ENCODE data around the gene RPL22. TPM values are rescaled to one million over a fixed set of nuclear protein-coding genes. Genes with fewer than 3 reads are reported as not detected.
A peak's percentile ranks its signal among the peaks of the same experiment; 100 is the strongest.

Gene RPL22
- total and polyA plus RNA-seq, 2 of the 13 experiments (the other 11 are each of a cell fraction or from before 2014, with no cell fraction given): 214 to 545 TPM

DNA sequence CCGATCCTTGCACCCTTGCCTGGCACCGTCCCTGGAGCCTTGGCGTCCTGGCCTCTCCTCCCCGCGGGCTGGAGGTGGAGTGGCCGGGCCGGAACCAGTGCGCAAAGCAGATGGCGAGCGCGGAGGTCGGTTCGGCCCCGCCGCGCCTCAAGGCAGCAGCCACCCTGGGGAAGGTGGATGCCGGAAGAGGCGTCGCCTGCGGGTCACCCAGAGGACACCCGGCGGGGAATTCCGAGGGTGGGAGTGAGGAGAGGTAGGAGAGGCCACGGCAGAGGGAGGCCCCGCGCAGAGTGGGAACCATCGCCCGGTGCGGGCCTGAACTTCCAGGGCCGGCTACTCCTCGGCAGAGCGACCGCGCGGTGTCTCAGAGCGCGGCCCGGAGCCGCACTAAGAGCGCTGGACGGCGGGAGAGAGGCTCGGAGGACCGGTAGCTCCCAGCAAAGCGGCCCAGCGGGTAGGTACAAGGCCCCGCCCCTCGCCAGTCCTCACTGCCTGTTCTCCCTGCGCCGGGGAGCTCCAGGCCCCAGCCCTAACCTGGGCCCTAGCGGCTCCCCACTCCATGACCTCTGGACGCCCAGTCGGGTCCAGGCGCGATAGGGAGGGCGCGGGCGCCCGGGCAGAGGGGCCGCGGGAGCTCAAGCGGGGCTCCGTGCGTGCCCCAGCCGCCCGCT lies 6.6 kb upstream of the RPL22 start, which contains the start of gene RNF207 (continued):
- peak; percentile 82; the same call in 1 of the 2 replicates for TF ChIP-seq ZNF766 (CRISPR knock-in tag; IDR thresholded peaks at IDR 0.05; ENCODE audit: borderline replicate concordance)
- TF ChIP-seq FOXC1 (CRISPR knock-in tag; IDR thresholded peaks at IDR 0.05; ENCODE audit: borderline replicate concordance): peak; percentile 91
- no peak for TF ChIP-seq KMT2B (CRISPR knock-in tag; IDR thresholded peaks at IDR 0.05)
- no peak; the same call in 1 of the 2 replicates for TF ChIP-seq KDM6A (CRISPR knock-in tag; IDR thresholded peaks at IDR 0.05; ENCODE audit: low read depth)
- TF ChIP-seq ZFP37 (CRISPR knock-in tag; IDR thresholded peaks at IDR 0.05; ENCODE audit: borderline replicate concordance): no peak; the same call in 1 of the 2 replicates
- TF ChIP-seq, protein P1, sequence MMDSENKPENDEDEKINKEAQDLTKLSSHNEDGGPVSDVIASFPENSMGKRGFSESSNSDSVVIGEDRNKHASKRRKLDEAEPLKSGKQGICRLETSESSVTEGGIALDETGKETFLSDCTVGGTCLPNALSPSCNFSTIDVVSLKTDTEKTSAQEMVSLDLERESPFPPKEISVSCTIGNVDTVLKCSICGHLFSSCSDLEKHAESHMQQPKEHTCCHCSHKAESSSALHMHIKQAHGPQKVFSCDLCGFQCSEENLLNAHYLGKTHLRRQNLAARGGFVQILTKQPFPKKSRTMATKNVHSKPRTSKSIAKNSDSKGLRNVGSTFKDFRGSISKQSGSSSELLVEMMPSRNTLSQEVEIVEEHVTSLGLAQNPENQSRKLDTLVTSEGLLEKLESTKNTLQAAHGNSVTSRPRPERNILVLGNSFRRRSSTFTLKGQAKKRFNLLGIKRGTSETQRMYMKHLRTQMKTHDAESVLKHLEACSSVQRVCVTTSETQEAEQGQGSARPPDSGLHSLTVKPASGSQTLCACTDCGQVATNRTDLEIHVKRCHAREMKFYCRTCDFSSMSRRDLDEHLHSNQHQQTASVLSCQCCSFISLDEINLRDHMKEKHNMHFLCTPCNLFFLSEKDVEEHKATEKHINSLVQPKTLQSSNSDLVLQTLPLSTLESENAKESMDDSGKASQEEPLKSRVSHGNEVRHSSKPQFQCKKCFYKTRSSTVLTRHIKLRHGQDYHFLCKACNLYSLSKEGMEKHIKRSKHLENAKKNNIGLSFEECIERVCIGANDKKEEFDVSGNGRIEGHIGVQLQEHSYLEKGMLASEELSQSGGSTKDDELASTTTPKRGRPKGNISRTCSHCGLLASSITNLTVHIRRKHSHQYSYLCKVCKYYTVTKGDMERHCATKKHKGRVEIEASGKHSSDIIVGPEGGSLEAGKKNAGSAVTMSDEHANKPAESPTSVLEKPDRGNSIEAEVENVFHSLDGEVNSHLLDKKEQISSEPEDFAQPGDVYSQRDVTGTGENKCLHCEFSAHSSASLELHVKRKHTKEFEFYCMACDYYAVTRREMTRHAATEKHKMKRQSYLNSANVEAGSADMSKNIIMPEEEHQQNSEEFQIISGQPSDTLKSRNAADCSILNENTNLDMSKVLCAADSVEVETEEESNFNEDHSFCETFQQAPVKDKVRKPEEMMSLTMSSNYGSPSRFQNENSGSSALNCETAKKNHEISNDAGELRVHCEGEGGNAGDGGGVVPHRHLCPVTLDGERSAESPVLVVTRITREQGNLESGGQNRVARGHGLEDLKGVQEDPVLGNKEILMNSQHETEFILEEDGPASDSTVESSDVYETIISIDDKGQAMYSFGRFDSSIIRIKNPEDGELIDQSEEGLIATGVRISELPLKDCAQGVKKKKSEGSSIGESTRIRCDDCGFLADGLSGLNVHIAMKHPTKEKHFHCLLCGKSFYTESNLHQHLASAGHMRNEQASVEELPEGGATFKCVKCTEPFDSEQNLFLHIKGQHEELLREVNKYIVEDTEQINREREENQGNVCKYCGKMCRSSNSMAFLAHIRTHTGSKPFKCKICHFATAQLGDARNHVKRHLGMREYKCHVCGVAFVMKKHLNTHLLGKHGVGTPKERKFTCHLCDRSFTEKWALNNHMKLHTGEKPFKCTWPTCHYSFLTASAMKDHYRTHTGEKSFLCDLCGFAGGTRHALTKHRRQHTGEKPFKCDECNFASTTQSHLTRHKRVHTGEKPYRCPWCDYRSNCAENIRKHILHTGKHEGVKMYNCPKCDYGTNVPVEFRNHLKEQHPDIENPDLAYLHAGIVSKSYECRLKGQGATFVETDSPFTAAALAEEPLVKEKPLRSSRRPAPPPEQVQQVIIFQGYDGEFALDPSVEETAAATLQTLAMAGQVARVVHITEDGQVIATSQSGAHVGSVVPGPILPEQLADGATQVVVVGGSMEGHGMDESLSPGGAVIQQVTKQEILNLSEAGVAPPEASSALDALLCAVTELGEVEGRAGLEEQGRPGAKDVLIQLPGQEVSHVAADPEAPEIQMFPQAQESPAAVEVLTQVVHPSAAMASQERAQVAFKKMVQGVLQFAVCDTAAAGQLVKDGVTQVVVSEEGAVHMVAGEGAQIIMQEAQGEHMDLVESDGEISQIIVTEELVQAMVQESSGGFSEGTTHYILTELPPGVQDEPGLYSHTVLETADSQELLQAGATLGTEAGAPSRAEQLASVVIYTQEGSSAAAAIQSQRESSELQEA (CRISPR knock-in tag; IDR thresholded peaks at IDR 0.05; ENCODE audit: not compliant biosample characterization): no peak
- no peak for TF ChIP-seq KLF9 (CRISPR knock-in tag; IDR thresholded peaks at IDR 0.05; ENCODE audit: low read depth)
- TF ChIP-seq KMT2A (CRISPR knock-in tag; IDR thresholded peaks at IDR 0.05): peak; percentile 52
- TF ChIP-seq NFATC3 (CRISPR knock-in tag; IDR thresholded peaks at IDR 0.05): no peak
- TF ChIP-seq, protein P2, sequence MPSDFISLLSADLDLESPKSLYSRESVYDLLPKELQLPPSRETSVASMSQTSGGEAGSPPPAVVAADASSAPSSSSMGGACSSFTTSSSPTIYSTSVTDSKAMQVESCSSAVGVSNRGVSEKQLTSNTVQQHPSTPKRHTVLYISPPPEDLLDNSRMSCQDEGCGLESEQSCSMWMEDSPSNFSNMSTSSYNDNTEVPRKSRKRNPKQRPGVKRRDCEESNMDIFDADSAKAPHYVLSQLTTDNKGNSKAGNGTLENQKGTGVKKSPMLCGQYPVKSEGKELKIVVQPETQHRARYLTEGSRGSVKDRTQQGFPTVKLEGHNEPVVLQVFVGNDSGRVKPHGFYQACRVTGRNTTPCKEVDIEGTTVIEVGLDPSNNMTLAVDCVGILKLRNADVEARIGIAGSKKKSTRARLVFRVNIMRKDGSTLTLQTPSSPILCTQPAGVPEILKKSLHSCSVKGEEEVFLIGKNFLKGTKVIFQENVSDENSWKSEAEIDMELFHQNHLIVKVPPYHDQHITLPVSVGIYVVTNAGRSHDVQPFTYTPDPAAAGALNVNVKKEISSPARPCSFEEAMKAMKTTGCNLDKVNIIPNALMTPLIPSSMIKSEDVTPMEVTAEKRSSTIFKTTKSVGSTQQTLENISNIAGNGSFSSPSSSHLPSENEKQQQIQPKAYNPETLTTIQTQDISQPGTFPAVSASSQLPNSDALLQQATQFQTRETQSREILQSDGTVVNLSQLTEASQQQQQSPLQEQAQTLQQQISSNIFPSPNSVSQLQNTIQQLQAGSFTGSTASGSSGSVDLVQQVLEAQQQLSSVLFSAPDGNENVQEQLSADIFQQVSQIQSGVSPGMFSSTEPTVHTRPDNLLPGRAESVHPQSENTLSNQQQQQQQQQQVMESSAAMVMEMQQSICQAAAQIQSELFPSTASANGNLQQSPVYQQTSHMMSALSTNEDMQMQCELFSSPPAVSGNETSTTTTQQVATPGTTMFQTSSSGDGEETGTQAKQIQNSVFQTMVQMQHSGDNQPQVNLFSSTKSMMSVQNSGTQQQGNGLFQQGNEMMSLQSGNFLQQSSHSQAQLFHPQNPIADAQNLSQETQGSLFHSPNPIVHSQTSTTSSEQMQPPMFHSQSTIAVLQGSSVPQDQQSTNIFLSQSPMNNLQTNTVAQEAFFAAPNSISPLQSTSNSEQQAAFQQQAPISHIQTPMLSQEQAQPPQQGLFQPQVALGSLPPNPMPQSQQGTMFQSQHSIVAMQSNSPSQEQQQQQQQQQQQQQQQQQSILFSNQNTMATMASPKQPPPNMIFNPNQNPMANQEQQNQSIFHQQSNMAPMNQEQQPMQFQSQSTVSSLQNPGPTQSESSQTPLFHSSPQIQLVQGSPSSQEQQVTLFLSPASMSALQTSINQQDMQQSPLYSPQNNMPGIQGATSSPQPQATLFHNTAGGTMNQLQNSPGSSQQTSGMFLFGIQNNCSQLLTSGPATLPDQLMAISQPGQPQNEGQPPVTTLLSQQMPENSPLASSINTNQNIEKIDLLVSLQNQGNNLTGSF (CRISPR knock-in tag; IDR thresholded peaks at IDR 0.05): no peak
- no peak for TF ChIP-seq FOSL1 (CRISPR knock-in tag; IDR thresholded peaks at IDR 0.05; ENCODE audit: borderline replicate concordance)
- TF ChIP-seq, protein P3, sequence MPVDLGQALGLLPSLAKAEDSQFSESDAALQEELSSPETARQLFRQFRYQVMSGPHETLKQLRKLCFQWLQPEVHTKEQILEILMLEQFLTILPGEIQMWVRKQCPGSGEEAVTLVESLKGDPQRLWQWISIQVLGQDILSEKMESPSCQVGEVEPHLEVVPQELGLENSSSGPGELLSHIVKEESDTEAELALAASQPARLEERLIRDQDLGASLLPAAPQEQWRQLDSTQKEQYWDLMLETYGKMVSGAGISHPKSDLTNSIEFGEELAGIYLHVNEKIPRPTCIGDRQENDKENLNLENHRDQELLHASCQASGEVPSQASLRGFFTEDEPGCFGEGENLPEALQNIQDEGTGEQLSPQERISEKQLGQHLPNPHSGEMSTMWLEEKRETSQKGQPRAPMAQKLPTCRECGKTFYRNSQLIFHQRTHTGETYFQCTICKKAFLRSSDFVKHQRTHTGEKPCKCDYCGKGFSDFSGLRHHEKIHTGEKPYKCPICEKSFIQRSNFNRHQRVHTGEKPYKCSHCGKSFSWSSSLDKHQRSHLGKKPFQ (CRISPR knock-in tag; IDR thresholded peaks at IDR 0.05; ENCODE audit: insufficient replicate concordance): peak; percentile 46
- TF ChIP-seq RXRB (CRISPR knock-in tag; IDR thresholded peaks at IDR 0.05; ENCODE audit: borderline replicate concordance): peak; percentile 81
